HFF-Myc (cell line): ENCODE data around the gene TAF6L.
"Not testable (repeated sequence)": the region's sequence is repeated elsewhere in the genome, so short reads cannot be mapped to it uniquely, and the experiment has no call there.

ENCODE experiments used
- DNase-seq: peaks from one replicate; pipeline ENCODE4 v3.0.0-alpha.2; 2011; ENCODE audit warnings: low read depth; ENCODE audit errors: extremely low read depth
- H3K4me3 ChIP-seq: replicated peaks from 2 replicates; pipeline ENCODE4 v1.5.1; 2011; ENCODE audit warnings: low read depth, mild to moderate bottlenecking, control low read depth, low read length
- CTCF ChIP-seq: IDR thresholded peaks from 2 replicates; pipeline ENCODE4 v1.5.1; 2012; ENCODE audit warnings: mild to moderate bottlenecking, low read depth, low read length, control low read depth; ENCODE audit errors: missing control alignments

TAF6L gene

GRCh38 chr11:62727165-62727871 is 43.9 kb upstream of the TAF6L start, which contains the start of gene HNRNPUL2:
HNRNPUL2 (minus strand) TSS chr11:62727457; CDS start chr11:62727156, 301 bp downstream.
- no peak for TF ChIP-seq CTCF
- H3K4me3 ChIP-seq: peak within 1 kb of the TSS; percentile 99
- DNase-seq: peak; percentile 96

- peak overlapping the region; percentile 99 for H3K4me3 ChIP-seq
- peak; percentile 96 for DNase-seq
- TF ChIP-seq CTCF: no peak
These were observed 43.4 kb upstream of the TAF6L start for GRCh38 chr11:62727872-62728170.

- peak; percentile 48 for DNase-seq
- no peak for TF ChIP-seq CTCF
- H3K4me3 ChIP-seq: peak within 1 kb of the TSS; percentile 99
These were observed 42.8 kb upstream of the TAF6L start, which contains the start of gene TTC9C for GRCh38 chr11:62728171-62728988. TTC9C (plus strand) TSS chr11:62728486; CDS start chr11:62728849, 363 bp downstream.

- DNase-seq: not testable (repeated sequence)
- peak overlapping the region; percentile 99 for H3K4me3 ChIP-seq
These were observed 41.1 kb upstream of the TAF6L start for GRCh38 chr11:62730076-62730475.

- H3K4me3 ChIP-seq: no peak overlapping the region
- DNase-seq: no peak
- no peak for TF ChIP-seq CTCF
These were observed 38.4 kb upstream of the TAF6L start for GRCh38 chr11:62732830-62733229.

- no peak overlapping the region for H3K4me3 ChIP-seq
- DNase-seq: no peak
- TF ChIP-seq CTCF: no peak
These were observed 34.0 kb upstream of the TAF6L start for GRCh38 chr11:62737196-62737595.

GRCh38 chr11:62747475-62748160 is 23.6 kb upstream of the TAF6L start:
- no peak overlapping the region for H3K4me3 ChIP-seq
- no peak for TF ChIP-seq CTCF
- no peak for DNase-seq

GRCh38 chr11:62749931-62750330 is 21.3 kb upstream of the TAF6L start:
- not testable (repeated sequence) for H3K4me3 ChIP-seq, DNase-seq
